ENCODE results near the gene MMP10.

DNA sequence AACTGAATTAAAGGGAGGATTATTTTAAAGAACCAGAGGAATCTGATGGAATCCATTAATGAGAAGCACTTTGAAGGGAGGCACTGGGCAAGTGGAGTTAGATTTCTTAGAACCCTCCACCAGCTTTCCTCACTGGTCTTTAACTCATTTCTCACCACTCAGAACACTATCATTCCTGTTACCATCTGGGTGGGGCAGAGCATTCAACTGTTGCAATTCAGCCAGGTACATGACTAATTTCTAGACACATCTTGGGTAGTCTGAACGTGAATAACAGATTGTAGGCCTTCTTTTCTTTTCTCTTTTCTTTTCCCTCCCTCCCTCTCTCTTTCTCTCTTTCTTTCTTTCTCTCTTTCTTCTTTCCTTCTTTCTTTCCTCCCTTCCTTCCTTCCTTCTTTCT lies 33.1 kb upstream of the MMP10 start:
- TF ChIP-seq SUZ12 (IDR thresholded peaks at IDR 0.05; ENCODE audit: extremely low read depth, insufficient read depth, insufficient read length), result no peak
- no peak for TF ChIP-seq YY1 (IDR thresholded peaks at IDR 0.05; ENCODE audit: insufficient read depth, insufficient read length)
- no peak for TF ChIP-seq ZNF274 (IDR thresholded peaks at IDR 0.05; ENCODE audit: low read depth, low read length)
